Measurements from ENCODE around the gene HADHB. TPM values are rescaled to one million over a fixed set of nuclear protein-coding genes. Genes with fewer than 3 reads are reported as not detected.
"Not testable (repeated sequence)": the region's sequence is repeated elsewhere in the genome, so short reads cannot be mapped to it uniquely, and the experiment has no call there.

The HADHB gene
- total RNA-seq, 1 donor from 2014 or later = 101 TPM

DNA sequence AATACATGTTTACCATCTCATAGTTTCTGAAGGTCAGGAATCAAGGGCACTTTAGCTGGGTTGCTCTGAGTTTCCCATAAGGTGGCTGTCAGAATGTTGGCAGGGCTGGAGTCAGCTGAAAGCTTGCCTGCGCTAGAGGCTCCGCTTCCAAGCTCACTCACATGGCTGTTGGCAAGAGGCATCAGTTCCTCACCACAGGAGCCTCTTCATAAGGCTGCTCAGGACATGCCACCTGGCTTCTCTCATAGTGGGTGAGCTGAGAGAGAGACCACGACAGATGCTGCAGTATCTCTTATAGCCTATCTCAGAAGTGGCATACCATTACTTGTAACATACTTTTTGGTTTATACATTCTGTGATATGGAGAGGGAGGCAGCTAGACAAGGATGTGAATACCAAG, 7.2 kb downstream of the HADHB start:
- TF ChIP-seq, protein P1, sequence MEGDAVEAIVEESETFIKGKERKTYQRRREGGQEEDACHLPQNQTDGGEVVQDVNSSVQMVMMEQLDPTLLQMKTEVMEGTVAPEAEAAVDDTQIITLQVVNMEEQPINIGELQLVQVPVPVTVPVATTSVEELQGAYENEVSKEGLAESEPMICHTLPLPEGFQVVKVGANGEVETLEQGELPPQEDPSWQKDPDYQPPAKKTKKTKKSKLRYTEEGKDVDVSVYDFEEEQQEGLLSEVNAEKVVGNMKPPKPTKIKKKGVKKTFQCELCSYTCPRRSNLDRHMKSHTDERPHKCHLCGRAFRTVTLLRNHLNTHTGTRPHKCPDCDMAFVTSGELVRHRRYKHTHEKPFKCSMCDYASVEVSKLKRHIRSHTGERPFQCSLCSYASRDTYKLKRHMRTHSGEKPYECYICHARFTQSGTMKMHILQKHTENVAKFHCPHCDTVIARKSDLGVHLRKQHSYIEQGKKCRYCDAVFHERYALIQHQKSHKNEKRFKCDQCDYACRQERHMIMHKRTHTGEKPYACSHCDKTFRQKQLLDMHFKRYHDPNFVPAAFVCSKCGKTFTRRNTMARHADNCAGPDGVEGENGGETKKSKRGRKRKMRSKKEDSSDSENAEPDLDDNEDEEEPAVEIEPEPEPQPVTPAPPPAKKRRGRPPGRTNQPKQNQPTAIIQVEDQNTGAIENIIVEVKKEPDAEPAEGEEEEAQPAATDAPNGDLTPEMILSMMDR (IDR thresholded peaks at IDR 0.05; ENCODE audit: unreplicated experiment) = no peak
- H3K27me3 Mint-ChIP-seq (ENCODE audit: unreplicated experiment) = no peaks in the 10 kb centered on the region
- H3K9me3 Mint-ChIP-seq (ENCODE audit: unreplicated experiment) = no peaks in the 10 kb centered on the region
- H3K4me1 Mint-ChIP-seq (ENCODE audit: unreplicated experiment) = no peaks in the 10 kb centered on the region
- H3K4me3 Mint-ChIP-seq (ENCODE audit: unreplicated experiment) = no peak overlapping the region
- DNase-seq (ENCODE audit: low spot score) = no peak
- no peak overlapping the region for H3K27ac Mint-ChIP-seq (ENCODE audit: unreplicated experiment)
- H3K36me3 Mint-ChIP-seq (ENCODE audit: low read depth, unreplicated experiment) = peaks cover 4% of the 10 kb centered on the region

DNA sequence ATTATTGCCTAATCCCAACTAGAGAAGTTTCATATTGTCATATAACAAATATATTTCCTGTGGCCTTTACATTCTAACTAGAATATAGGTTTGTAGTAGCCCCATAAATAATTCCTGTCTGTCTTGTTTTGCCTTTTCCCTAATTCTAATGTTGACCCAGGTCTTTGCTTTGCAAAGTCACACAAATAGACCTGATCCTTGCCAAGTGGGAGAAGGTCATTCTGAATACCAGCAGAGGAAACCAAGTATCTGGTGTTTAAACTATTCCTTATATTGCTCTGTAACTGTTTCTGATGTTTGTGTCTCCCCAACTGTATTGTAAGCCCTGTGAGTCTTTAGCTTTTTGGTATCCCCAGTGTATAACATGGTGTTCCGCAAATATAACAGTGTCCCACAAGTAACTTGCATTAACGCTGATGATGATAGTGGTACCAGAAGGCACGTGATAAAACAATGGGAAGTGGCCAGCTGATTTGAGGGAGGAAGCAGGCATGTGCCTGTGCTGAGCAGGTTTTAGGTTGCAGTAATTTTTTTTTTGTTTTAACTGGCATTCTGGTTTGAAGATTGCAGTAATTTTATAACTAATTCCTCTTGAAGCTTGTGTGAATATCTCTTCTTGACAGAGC, 11.1 kb downstream of the HADHB start:
- H3K36me3 Mint-ChIP-seq (ENCODE audit: low read depth, unreplicated experiment) = peaks cover 22% of the 10 kb centered on the region
- TF ChIP-seq, protein P1 (IDR thresholded peaks at IDR 0.05; ENCODE audit: unreplicated experiment) = no peak
- no peak overlapping the region for H3K4me3 Mint-ChIP-seq (ENCODE audit: unreplicated experiment)
- no peak for DNase-seq (ENCODE audit: low spot score)
- no peaks in the 10 kb centered on the region for H3K4me1 Mint-ChIP-seq (ENCODE audit: unreplicated experiment)
- H3K27ac Mint-ChIP-seq (ENCODE audit: unreplicated experiment) = no peak overlapping the region
- no peaks in the 10 kb centered on the region for H3K27me3 Mint-ChIP-seq (ENCODE audit: unreplicated experiment)
- no peaks in the 10 kb centered on the region for H3K9me3 Mint-ChIP-seq (ENCODE audit: unreplicated experiment)

DNA sequence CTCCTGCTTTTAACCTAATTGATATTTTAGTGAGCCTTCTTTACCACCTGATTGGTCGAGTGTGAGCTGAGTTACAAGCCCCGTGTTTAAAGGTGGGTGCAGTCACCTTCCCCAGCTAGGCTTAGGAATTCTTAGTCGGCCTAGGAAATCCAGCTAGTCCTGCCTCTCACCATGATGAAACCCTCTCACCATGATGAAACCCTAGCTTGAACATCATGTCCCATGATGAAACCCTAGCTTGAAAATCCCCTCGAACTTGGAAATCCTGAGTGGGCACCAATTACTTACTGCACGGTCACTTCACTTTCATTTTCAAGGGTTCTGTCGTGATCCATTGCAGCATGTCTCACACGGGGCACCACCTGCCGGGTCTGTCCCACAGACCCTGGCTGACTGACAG, 14.1 kb downstream of the HADHB start:
- H3K9me3 Mint-ChIP-seq (ENCODE audit: unreplicated experiment) = not testable (repeated sequence)
- peaks cover 23% of the 10 kb centered on the region for H3K36me3 Mint-ChIP-seq (ENCODE audit: low read depth, unreplicated experiment)

DNA sequence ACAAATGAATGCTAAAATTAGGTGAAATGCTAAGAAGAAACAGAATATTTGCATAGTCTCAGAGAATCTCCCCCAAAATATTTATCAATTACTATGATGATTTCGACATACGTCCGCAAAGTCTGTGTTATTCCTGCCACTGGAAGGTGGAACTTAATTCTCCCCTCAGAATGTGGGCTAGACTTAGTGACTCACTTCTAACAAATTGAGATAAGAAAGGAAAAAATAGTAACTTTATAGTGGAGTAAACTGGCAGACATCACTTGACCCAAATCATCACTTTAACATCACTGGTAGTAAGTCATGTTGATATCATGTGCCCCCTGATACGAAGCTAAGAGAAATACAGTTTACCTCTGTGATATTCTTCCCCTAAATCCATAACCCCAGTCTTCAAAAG, 23.5 kb downstream of the HADHB start:
- H3K36me3 Mint-ChIP-seq (ENCODE audit: low read depth, unreplicated experiment) = peaks cover 4% of the 10 kb centered on the region
- no peaks in the 10 kb centered on the region for H3K9me3 Mint-ChIP-seq (ENCODE audit: unreplicated experiment)
- no peak overlapping the region for H3K27ac Mint-ChIP-seq (ENCODE audit: unreplicated experiment)
- TF ChIP-seq, protein P1 (IDR thresholded peaks at IDR 0.05; ENCODE audit: unreplicated experiment) = no peak
- peaks cover under 1% of the 10 kb centered on the region for H3K4me1 Mint-ChIP-seq (ENCODE audit: unreplicated experiment)
- H3K27me3 Mint-ChIP-seq (ENCODE audit: unreplicated experiment) = no peaks in the 10 kb centered on the region
- no peak overlapping the region for H3K4me3 Mint-ChIP-seq (ENCODE audit: unreplicated experiment)
- DNase-seq (ENCODE audit: low spot score) = no peak

More for the DNA sequence above, 14.1 kb downstream of the HADHB start:
- not testable (repeated sequence) for H3K27me3 Mint-ChIP-seq (ENCODE audit: unreplicated experiment); H3K4me3 Mint-ChIP-seq (ENCODE audit: unreplicated experiment); H3K4me1 Mint-ChIP-seq (ENCODE audit: unreplicated experiment); H3K27ac Mint-ChIP-seq (ENCODE audit: unreplicated experiment); DNase-seq (ENCODE audit: low spot score)

DNA sequence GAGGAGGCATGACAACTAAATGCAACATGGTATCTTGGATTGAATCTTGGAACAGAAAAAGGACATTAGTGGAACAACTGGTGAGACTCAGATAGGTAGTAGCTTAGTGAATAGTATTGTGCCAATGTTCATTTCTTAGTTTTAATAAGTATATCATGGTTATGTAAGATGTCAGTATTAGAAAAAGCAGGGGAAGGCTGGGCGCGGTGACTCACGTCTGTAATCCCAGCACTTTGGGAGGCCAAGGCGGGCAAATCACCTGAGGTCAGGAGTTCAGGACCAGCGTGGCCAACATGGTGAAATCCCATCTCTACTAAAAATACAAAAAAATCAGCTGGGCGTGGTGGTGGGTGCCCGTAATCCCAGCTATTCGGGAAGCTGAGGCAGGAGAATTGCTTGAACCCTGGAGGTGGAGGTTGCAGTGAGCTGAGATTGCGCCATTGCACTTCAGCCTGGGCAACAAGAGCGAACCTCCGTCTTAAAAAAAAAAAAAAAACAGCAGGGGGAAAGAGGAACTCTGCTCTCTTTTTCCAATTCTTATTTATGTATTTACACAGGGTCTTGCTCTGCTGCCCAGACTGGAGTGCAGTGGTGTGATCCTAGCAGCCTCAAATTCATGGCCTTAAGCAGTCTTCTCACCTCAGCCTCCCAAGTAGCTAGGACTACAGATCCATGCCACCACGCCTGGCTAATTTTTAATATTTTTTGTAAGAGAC, 24.1 kb downstream of the HADHB start:
- H3K27ac Mint-ChIP-seq (ENCODE audit: unreplicated experiment); H3K36me3 Mint-ChIP-seq (ENCODE audit: low read depth, unreplicated experiment); H3K27me3 Mint-ChIP-seq (ENCODE audit: unreplicated experiment); H3K4me1 Mint-ChIP-seq (ENCODE audit: unreplicated experiment); H3K4me3 Mint-ChIP-seq (ENCODE audit: unreplicated experiment); H3K9me3 Mint-ChIP-seq (ENCODE audit: unreplicated experiment); DNase-seq (ENCODE audit: low spot score): not testable (repeated sequence)

DNA sequence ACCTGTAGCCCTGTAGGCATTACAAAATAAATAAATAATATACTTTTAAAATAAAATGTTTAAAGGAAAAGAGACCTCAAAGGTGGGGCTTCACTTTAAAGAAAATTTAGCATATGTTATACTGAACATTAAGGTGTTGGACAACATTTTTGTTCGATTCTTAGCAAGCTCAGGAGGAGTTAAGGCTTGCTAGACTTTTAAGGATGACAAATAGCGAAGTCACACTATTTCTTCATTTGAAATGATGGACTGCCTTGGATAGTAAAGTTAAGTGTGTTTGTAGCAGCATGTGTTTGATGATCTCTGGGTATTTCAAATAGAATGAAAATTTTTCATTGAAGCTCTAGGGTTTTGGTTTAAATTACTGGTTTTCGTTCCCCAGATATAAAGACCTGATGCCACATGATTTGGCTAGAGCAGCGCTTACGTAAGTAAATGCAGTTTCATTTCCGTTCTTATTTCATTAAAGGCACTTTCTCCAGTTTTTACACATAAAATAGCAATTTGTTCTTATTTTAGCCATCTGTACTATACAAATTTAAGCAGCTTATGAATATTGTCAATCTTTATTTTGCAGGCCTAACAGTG, 24.9 kb downstream of the HADHB start:
- no peaks in the 10 kb centered on the region for H3K27me3 Mint-ChIP-seq (ENCODE audit: unreplicated experiment)
- peaks cover 8% of the 10 kb centered on the region for H3K4me1 Mint-ChIP-seq (ENCODE audit: unreplicated experiment)
- peaks cover 4% of the 10 kb centered on the region for H3K36me3 Mint-ChIP-seq (ENCODE audit: low read depth, unreplicated experiment)
- H3K27ac Mint-ChIP-seq (ENCODE audit: unreplicated experiment) = no peak overlapping the region
- no peak for DNase-seq (ENCODE audit: low spot score)
- no peak overlapping the region for H3K4me3 Mint-ChIP-seq (ENCODE audit: unreplicated experiment)
- no peaks in the 10 kb centered on the region for H3K9me3 Mint-ChIP-seq (ENCODE audit: unreplicated experiment)
- TF ChIP-seq, protein P1 (IDR thresholded peaks at IDR 0.05; ENCODE audit: unreplicated experiment) = no peak
